Bronchial epithelial cell (primary cell): ENCODE results near the gene TMCC1. TPM values are rescaled to one million over a fixed set of nuclear protein-coding genes. Genes with fewer than 3 reads are reported as not detected.

Experiments
- DNase-seq: peaks from one replicate; pipeline ENCODE4 v3.0.0-alpha.2; 2010; ENCODE audit warnings: low read depth
- FAIRE-seq: peaks from 2 replicates; lab custom pipeline; 2011; peaks lifted over from hg19 to GRCh38; lab: Jason Lieb, UNC
- H3K27me3 ChIP-seq: 2 replicates; pipeline ENCODE4 v1.5.1; 2011; ENCODE audit warnings: low read length; ENCODE audit not compliant: control insufficient read depth, insufficient read depth
- H3K36me3 ChIP-seq: 2 replicates; pipeline ENCODE4 v1.5.1; 2011; ENCODE audit warnings: low read length; ENCODE audit not compliant: control insufficient read depth, insufficient read depth
- H3K4me3 ChIP-seq: 2 replicates; pipeline ENCODE4 v1.5.1; 2011; ENCODE audit warnings: mild to moderate bottlenecking, low read depth, low read length, control low read depth
- total RNA-seq: library from RNA; depleted of rRNA; stranded (reverse); fragments of >200 nt; gene quantifications from 2 replicates; pipeline ENCODE4 v1.2.1, GENCODE V29; 2014
- TF ChIP-seq, protein P1 (sequence below): IDR thresholded peaks from 2 replicates; pipeline ENCODE4 v1.5.1; 2011; ENCODE audit warnings: mild to moderate bottlenecking, moderate library complexity, low read length, control low read depth, inconsistent platforms; ENCODE audit not compliant: insufficient read depth, severe bottlenecking

Gene TMCC1
- total RNA-seq, 1 donor from 2014 or later: 18.2 TPM

DNA sequence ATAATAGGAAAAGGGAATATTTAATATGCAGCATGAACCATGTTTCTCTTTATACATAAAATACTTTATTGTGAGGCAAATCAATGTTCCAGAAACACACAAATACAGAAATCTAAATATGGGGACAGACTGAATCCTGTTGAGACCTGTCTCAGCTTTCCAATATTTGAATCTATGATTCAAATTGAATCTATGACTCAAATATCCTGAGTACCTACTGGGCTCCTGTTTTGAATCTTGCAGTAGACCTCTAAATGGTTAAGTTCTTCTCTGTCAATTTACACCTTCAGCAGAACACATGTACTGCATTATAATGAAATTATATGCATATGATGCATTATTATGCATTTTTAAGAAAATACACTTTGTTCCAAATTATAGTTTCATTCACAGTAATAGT, 143.8 kb downstream of the TMCC1 start:
- no peaks in the 10 kb centered on the region for H3K27me3 ChIP-seq
- TF ChIP-seq, protein P1, sequence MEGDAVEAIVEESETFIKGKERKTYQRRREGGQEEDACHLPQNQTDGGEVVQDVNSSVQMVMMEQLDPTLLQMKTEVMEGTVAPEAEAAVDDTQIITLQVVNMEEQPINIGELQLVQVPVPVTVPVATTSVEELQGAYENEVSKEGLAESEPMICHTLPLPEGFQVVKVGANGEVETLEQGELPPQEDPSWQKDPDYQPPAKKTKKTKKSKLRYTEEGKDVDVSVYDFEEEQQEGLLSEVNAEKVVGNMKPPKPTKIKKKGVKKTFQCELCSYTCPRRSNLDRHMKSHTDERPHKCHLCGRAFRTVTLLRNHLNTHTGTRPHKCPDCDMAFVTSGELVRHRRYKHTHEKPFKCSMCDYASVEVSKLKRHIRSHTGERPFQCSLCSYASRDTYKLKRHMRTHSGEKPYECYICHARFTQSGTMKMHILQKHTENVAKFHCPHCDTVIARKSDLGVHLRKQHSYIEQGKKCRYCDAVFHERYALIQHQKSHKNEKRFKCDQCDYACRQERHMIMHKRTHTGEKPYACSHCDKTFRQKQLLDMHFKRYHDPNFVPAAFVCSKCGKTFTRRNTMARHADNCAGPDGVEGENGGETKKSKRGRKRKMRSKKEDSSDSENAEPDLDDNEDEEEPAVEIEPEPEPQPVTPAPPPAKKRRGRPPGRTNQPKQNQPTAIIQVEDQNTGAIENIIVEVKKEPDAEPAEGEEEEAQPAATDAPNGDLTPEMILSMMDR: no peak
- DNase-seq (peak; percentile 86), FAIRE-seq (no peak)
- H3K36me3 ChIP-seq: peaks cover 1% of the 10 kb centered on the region
- H3K4me3 ChIP-seq: no peak overlapping the region

DNA sequence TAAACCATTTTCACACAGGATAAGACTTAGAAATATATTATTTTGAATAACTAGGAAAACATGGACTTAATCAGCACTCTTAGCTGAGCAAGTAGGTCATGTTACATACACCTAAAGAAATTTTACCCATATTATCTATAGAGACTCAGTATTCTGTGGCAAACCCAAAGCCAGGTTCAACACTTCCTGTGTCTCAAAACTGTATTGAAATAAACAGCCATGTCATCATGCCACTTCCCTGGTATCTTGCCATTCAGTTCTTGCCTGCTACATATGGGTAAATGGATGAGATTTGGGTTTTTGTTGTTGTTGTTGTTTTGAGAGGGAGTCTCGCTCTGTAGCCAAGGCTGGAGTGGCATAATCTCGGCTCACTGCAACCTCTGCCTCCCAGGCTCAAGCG, 145.5 kb downstream of the TMCC1 start:
- H3K27me3 ChIP-seq: no peaks in the 10 kb centered on the region
- TF ChIP-seq, protein P1: no peak
- DNase-seq (no peak), FAIRE-seq (no peak)
- peaks cover 1% of the 10 kb centered on the region for H3K36me3 ChIP-seq
- H3K4me3 ChIP-seq: no peak overlapping the region

DNA sequence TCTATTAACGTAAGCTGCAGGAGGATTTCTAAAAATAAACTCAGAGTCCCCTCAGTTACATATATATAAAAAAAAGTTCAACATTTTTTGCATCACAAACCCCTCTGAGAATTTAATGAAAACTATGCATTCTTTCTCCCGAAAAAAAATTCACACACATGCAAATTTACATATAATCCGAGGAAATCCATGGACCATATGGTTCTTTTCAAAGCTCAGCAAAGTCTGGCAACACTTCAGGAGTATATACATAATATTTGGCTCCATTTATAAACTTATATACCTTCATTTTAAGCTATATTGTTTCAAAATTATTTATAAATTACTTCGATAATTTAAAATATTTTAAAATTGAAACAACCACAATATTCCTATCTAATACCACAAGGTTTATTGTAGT, 146.4 kb downstream of the TMCC1 start:
- Histone ChIP-seq H3K36me3 (no peaks in the 10 kb centered on the region), H3K4me3 (no peak overlapping the region), H3K27me3 (no peaks in the 10 kb centered on the region)
- TF ChIP-seq, protein P1: no peak
- FAIRE-seq (no peak), DNase-seq (no peak)

DNA sequence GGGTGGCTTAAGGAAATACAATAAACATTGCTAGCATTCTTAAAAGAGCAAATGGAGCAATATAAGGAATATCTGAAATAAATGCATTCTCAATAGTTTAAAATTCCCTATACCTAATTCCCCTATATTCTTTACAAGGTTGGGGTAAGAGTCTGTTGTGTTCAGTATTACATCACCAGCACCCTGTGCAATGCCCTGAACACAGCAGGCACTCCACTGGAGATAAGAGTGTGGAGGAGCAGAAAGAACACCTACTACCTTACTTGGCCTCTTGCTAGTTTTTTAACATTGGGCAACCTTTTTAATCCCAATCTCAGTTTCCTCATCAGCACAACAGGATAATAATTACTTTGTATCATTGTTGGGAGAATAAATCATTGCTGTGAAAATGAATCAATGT, 146.9 kb downstream of the TMCC1 start:
- FAIRE-seq: no peak
- TF ChIP-seq, protein P1: no peak
- no peak for DNase-seq
- no peaks in the 10 kb centered on the region for H3K27me3 ChIP-seq
- no peaks in the 10 kb centered on the region for H3K36me3 ChIP-seq
- H3K4me3 ChIP-seq: no peak overlapping the region

DNA sequence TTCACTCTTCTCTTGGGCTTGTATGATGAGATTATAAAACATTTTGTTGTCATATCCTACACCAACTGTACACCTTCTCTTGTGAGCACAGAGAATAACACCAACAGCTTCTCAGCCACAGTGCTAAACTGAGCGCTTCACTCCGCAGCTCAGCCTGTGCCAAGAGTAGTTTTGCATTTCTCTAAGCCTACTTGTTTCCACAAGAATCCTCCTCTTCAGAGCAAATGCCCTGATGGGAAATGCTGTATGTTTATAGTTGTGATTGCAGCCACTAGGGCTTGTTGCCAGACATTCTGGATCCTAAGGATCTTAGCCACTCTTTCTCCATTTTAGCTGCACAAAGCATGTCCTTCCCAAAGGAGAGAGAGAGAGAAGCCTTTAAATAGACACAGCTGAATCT, 148.3 kb downstream of the TMCC1 start:
- TF ChIP-seq, protein P1: no peak
- DNase-seq: no peak
- Histone ChIP-seq H3K36me3 (no peaks in the 10 kb centered on the region), H3K27me3 (no peaks in the 10 kb centered on the region), H3K4me3 (no peak overlapping the region)
- peak; percentile 28 for FAIRE-seq

DNA sequence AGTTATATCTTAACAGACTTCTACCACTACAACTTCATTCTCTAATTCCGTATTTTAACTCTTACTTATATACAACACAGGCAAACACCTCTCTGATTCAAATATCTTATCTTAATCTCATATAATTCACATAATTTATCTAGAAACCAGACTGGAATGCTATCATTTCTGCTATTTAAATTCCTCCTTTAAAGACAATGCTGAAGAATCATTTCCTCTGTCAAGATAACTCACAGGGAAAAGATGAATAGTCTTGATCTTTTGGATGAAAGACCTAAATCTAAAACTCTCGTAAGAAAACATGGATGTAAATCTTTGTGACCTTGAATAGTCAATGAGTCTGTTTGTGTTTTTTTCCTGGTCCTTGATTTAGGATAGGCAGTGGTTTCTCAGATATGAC, 151.7 kb downstream of the TMCC1 start:
- TF ChIP-seq, protein P1: no peak
- H3K4me3 ChIP-seq: no peak overlapping the region

More for the DNA sequence above, 151.7 kb downstream of the TMCC1 start:
- DNase-seq: no peak
- no peaks in the 10 kb centered on the region for H3K27me3 ChIP-seq
- no peaks in the 10 kb centered on the region for H3K36me3 ChIP-seq
- no peak for FAIRE-seq
